Tibial nerve (tissue), 4 donors: ENCODE measurements around the gene MYL10.

Experiments
- EP300 ChIP-seq, 2 donors: sonication (generic); formaldehyde crosslinking; IDR thresholded peaks; one replicate each; pipeline ENCODE4 v1.6.1; 2017; ENCODE audit warnings: antibody characterized with exemption in 2 of 2, mild to moderate bottlenecking in 1 of 2
- TF ChIP-seq, protein P1 (sequence below), 5 experiments: fragments of 200-600 bp in 3 of 5; fragments of 450-650 bp in 2 of 5; sonication (generic) in 3 of 5; IDR thresholded peaks; one replicate each; pipeline ENCODE4 v1.5.1; 2016 to 2019; ENCODE audit warnings: antibody characterized with exemption in 5 of 5, mild to moderate bottlenecking in 3 of 5, moderate library complexity in 2 of 5

DNA sequence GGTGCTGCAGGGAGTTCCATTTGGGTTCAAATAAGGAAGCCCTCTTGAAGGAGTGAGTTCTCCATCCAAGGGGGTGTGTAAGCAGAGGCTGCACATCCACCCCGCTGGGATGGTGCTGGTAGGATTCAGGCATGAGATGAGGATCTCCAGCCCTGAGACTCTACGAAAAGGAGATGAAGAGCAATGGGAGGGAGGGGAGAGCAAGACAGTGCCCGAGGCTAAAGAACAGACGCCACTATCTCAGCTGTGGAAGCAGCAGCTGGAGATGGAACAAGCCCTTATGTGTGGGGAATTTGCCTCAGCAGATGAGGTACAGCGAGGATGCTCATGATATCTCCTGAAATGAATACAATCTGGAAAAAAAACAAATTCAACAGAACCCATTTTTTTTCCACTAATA lies 28.1 kb upstream of the MYL10 start:
- TF ChIP-seq, protein P1, sequence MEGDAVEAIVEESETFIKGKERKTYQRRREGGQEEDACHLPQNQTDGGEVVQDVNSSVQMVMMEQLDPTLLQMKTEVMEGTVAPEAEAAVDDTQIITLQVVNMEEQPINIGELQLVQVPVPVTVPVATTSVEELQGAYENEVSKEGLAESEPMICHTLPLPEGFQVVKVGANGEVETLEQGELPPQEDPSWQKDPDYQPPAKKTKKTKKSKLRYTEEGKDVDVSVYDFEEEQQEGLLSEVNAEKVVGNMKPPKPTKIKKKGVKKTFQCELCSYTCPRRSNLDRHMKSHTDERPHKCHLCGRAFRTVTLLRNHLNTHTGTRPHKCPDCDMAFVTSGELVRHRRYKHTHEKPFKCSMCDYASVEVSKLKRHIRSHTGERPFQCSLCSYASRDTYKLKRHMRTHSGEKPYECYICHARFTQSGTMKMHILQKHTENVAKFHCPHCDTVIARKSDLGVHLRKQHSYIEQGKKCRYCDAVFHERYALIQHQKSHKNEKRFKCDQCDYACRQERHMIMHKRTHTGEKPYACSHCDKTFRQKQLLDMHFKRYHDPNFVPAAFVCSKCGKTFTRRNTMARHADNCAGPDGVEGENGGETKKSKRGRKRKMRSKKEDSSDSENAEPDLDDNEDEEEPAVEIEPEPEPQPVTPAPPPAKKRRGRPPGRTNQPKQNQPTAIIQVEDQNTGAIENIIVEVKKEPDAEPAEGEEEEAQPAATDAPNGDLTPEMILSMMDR (IDR thresholded peaks at IDR 0.05) = no peak
- no peak for TF ChIP-seq EP300 (IDR thresholded peaks at IDR 0.05)
